ENCODE results near the gene BMPR1A. TPM values are rescaled to one million over a fixed set of nuclear protein-coding genes. Genes with fewer than 3 reads are reported as not detected.

The BMPR1A gene
- total and polyA plus RNA-seq, 10 of the 15 experiments (the other 5 are each of a cell fraction or from before 2014, with no cell fraction given) = 2.3 to 22.7 (median 13.1) TPM

DNA sequence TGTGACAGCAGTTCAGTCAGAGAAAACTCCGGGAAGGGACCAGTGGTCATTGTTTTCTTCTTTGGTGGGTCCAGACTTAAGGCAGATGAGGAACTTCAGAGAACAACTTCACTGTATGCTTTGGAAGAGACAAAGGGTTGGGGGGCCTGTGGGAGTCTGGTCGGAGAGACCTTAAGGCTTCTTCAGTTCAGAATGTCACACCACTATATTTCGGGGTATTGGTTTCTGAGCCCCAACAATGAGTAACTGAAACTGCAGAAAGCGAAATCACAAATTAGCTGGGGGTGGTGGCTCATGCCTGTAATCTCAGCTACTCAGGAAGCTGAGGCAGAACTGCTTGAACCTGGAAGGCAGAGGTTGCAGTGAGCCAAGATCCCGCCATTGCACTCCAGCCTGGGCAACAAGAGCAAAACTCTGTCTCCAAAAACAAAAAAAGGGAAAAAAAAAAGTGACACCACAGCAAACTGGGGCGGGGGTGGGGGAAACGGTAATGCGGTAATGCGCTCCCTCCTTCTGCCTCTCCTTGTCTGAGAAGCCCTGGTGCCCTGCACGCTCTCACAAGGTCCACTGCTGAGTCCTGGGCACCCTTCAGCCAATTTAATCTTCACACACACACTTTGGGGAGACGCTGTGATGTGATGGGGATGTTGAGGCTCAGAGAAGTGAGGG lies 209.7 kb downstream of the BMPR1A start:
- Histone ChIP-seq H4K20me1 (ENCODE audit: control insufficient read depth, insufficient read depth) (no peaks in the 10 kb centered on the region), H3K9me3 (replicated peaks; ENCODE audit: control insufficient read depth, insufficient read depth, low read length) (no peaks in the 10 kb centered on the region), H3K4me3 (peak overlapping the region; percentile 45; the same call in 1 of the 2 replicates), H3K27ac (ENCODE audit: control insufficient read depth, insufficient read depth) (peak overlapping the region; percentile 88), H3K9ac (ENCODE audit: control insufficient read depth, insufficient read depth, low read length) (peak overlapping the region; percentile 65), H3K36me3 (ENCODE audit: control insufficient read depth in 2 of 2, insufficient read depth in 2 of 2, low read length in 1 of 2) (no peaks in the 10 kb centered on the region), H3K4me1 (ENCODE audit: control insufficient read depth, insufficient read depth, low read length) (peaks cover 54% of the 10 kb centered on the region), H3K27me3 (replicated peaks in 1 of 2; ENCODE audit: control insufficient read depth in 2 of 2, insufficient read depth in 2 of 2, low read length in 1 of 2) (no peaks in the 10 kb centered on the region), H3K4me2 (ENCODE audit: control insufficient read depth, insufficient read depth) (peak overlapping the region; percentile 88), H2AFZ (ENCODE audit: control insufficient read depth, low read depth, low read length) (peak overlapping the region; percentile 85), H3K79me2 (ENCODE audit: control insufficient read depth, insufficient read depth, low read length) (no peaks in the 10 kb centered on the region)
- intact Hi-C loops (cut with micrococcal nuclease; ENCODE audit: unreplicated experiment) (loop anchor here (1.0 to 5.0 kb wide), 2 partner anchors 27 to 126 kb away; partner anchors contain the start of gene GLUD1), in situ Hi-C loops (cut with MboI) (no loop called here)
- ChIA-PET SMC1A (ENCODE audit: uncharacterized antibody, unreplicated experiment) (interaction anchor here (0.5 to 1.4 kb wide), 6 partner anchors 9 to 127 kb away, joined by 3 to 8 read pairs (median 4); partner anchors contain the start of gene MMRN2), CTCF (interaction anchor here (0.7 to 3.5 kb wide), 17 partner anchors 8 to 1184 kb away, joined by 3 to 25 read pairs (median 4); partner anchors contain the start of genes MMRN2 and SNCG), RAD21 (ENCODE audit: unreplicated experiment) (interaction anchor here (0.6 to 2.0 kb wide), 11 partner anchors 20 to 1420 kb away, joined by 3 to 8 read pairs (median 3); partner anchors contain the start of genes MINPP1 and SHLD2), POLR2A (interaction anchor here (0.6 to 2.4 kb wide), 5 partner anchors 20 to 1421 kb away, joined by 3 to 7 read pairs (median 3); no protein-coding TSS in a partner anchor)
- peak; percentile 34 for ATAC-seq
- peak; percentile 54 for FAIRE-seq
- TSS peak; percentile 74 for BruUV-seq (replicated peaks)
- 12% methylated on average over 10 of the region's 11 CpGs for WGBS (ENCODE audit: insufficient coverage, insufficient replicate concordance, low lambda C conversion rate, missing lambda C conversion rate)
- DNase-seq (ENCODE audit: low read depth, low spot score) = peak; percentile 59
- TF ChIP-seq, protein P1, sequence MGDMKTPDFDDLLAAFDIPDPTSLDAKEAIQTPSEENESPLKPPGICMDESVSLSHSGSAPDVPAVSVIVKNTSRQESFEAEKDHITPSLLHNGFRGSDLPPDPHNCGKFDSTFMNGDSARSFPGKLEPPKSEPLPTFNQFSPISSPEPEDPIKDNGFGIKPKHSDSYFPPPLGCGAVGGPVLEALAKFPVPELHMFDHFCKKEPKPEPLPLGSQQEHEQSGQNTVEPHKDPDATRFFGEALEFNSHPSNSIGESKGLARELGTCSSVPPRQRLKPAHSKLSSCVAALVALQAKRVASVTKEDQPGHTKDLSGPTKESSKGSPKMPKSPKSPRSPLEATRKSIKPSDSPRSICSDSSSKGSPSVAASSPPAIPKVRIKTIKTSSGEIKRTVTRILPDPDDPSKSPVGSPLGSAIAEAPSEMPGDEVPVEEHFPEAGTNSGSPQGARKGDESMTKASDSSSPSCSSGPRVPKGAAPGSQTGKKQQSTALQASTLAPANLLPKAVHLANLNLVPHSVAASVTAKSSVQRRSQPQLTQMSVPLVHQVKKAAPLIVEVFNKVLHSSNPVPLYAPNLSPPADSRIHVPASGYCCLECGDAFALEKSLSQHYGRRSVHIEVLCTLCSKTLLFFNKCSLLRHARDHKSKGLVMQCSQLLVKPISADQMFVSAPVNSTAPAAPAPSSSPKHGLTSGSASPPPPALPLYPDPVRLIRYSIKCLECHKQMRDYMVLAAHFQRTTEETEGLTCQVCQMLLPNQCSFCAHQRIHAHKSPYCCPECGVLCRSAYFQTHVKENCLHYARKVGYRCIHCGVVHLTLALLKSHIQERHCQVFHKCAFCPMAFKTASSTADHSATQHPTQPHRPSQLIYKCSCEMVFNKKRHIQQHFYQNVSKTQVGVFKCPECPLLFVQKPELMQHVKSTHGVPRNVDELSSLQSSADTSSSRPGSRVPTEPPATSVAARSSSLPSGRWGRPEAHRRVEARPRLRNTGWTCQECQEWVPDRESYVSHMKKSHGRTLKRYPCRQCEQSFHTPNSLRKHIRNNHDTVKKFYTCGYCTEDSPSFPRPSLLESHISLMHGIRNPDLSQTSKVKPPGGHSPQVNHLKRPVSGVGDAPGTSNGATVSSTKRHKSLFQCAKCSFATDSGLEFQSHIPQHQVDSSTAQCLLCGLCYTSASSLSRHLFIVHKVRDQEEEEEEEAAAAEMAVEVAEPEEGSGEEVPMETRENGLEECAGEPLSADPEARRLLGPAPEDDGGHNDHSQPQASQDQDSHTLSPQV (IDR thresholded peaks at IDR 0.05) = no peak
- TF ChIP-seq SIX5 (IDR thresholded peaks at IDR 0.05; ENCODE audit: low read depth, low read length, severe bottlenecking) = no peak
- TF ChIP-seq NFYB (IDR thresholded peaks at IDR 0.05; ENCODE audit: insufficient read depth, low read depth, low read length) = no peak
- TF ChIP-seq TAF1 (IDR thresholded peaks at IDR 0.05; ENCODE audit: borderline replicate concordance, low read depth, low read length) = no peak; the same call in 1 of the 2 replicates
- TF ChIP-seq, protein P2, sequence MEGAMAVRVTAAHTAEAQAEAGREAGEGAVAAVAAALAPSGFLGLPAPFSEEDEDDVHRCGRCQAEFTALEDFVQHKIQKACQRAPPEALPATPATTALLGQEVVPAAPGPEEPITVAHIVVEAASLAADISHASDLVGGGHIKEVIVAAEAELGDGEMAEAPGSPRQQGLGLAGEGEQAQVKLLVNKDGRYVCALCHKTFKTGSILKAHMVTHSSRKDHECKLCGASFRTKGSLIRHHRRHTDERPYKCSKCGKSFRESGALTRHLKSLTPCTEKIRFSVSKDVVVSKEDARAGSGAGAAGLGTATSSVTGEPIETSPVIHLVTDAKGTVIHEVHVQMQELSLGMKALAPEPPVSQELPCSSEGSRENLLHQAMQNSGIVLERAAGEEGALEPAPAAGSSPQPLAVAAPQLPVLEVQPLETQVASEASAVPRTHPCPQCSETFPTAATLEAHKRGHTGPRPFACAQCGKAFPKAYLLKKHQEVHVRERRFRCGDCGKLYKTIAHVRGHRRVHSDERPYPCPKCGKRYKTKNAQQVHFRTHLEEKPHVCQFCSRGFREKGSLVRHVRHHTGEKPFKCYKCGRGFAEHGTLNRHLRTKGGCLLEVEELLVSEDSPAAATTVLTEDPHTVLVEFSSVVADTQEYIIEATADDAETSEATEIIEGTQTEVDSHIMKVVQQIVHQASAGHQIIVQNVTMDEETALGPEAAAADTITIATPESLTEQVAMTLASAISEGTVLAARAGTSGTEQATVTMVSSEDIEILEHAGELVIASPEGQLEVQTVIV (IDR thresholded peaks at IDR 0.05; ENCODE audit: borderline replicate concordance, partially characterized antibody) = no peak
- 0 out of 2 replicates have a peak, but pooled peaks have one; percentile 25 for TF ChIP-seq CBX5 (IDR thresholded peaks at IDR 0.05; ENCODE audit: low read depth)
- TF ChIP-seq MAX (IDR thresholded peaks at IDR 0.05; ENCODE audit: low read depth, low read length) = no peak
- TF ChIP-seq EZH2 (IDR thresholded peaks at IDR 0.05; ENCODE audit: borderline replicate concordance, control insufficient read depth, low read depth, low read length) = no peak
- no peak for TF ChIP-seq HDAC2 (IDR thresholded peaks at IDR 0.05)
- TF ChIP-seq ESRRA (IDR thresholded peaks at IDR 0.05; ENCODE audit: low read length) = no peak
- no peak for TF ChIP-seq KDM1A (IDR thresholded peaks at IDR 0.05; ENCODE audit: borderline replicate concordance)
- no peak for TF ChIP-seq RELA (IDR thresholded peaks at IDR 0.05; ENCODE audit: borderline replicate concordance, partially characterized antibody)
- no peak for TF ChIP-seq FOXM1 (IDR thresholded peaks at IDR 0.05; ENCODE audit: low read depth, low read length)
- TF ChIP-seq ETV6 (conservative IDR thresholded peaks at IDR 0.05 in 1 of 2, IDR thresholded peaks at IDR 0.05 in 1 of 2; ENCODE audit: borderline replicate concordance in 1 of 2, low read depth in 1 of 2) = no peak

All from GM12878 (cell line).